NCI-H2196 treated with DMSO at 0.1 percent for 48 hours (cell line): Measurements from ENCODE around the gene LAMA2.

Source experiments
- DNase-seq: peaks from one replicate; lab custom pipeline; 2025; ENCODE audit not compliant: unreplicated experiment; lab: John Stamatoyannopoulos, UW

LAMA2 gene

GRCh38 chr6:129485746-129486145 lies 602.8 kb downstream of the LAMA2 start:
- no peak for DNase-seq

- DNase-seq, result no peak
Observed at GRCh38 chr6:129486327-129486726, 603.4 kb downstream of the LAMA2 start.

GRCh38 chr6:129488313-129488712 lies 605.4 kb downstream of the LAMA2 start:
- DNase-seq, result no peak

GRCh38 chr6:129489215-129489765 lies 606.4 kb downstream of the LAMA2 start:
- no peak for DNase-seq

- no peak for DNase-seq
Observed at GRCh38 chr6:129490521-129491255, 607.8 kb downstream of the LAMA2 start.

GRCh38 chr6:129491436-129491835 lies 608.5 kb downstream of the LAMA2 start:
- DNase-seq, result no peak

GRCh38 chr6:129492260-129492659 lies 609.3 kb downstream of the LAMA2 start:
- no peak for DNase-seq

- DNase-seq, result no peak
Observed at GRCh38 chr6:129493354-129493902, 610.5 kb downstream of the LAMA2 start.

- DNase-seq, result no peak
Observed at GRCh38 chr6:129494099-129494498, 611.2 kb downstream of the LAMA2 start.

- DNase-seq, result no peak
Observed at GRCh38 chr6:129494586-129494985, 611.6 kb downstream of the LAMA2 start.

GRCh38 chr6:129495652-129496051 lies 612.7 kb downstream of the LAMA2 start:
- DNase-seq, result no peak

- DNase-seq, result no peak
Observed at GRCh38 chr6:129497481-129498441, 614.8 kb downstream of the LAMA2 start.

- no peak for DNase-seq
Observed at GRCh38 chr6:129498541-129498940, 615.6 kb downstream of the LAMA2 start.

GRCh38 chr6:129498950-129499842 lies 616.3 kb downstream of the LAMA2 start:
- no peak for DNase-seq

GRCh38 chr6:129499843-129500219 lies 616.9 kb downstream of the LAMA2 start:
- no peak for DNase-seq

GRCh38 chr6:129500958-129501739 lies 618.2 kb downstream of the LAMA2 start:
- no peak for DNase-seq

GRCh38 chr6:129501740-129502660 lies 619.1 kb downstream of the LAMA2 start:
- no peak for DNase-seq

GRCh38 chr6:129504456-129504855 lies 621.5 kb downstream of the LAMA2 start:
- DNase-seq, result no peak
